ENCODE measurements around the gene CD101. TPM values are rescaled to one million over a fixed set of nuclear protein-coding genes. Genes with fewer than 3 reads are reported as not detected.

Gene CD101
- total RNA-seq, 1 donor from 2014 or later = 0.13 TPM

Other genes starting within 250 kb of the CD101 start
- not detected in 2 replicates for gene CD2, start 247.3 kb upstream of the CD101 start, total RNA-seq
- gene PTGFRN, start 91.8 kb upstream of the CD101 start, total RNA-seq = 59.4 and 68.5 TPM in 2 replicates
- 15.2 and 29.1 TPM in 2 replicates for gene TTF2, start 58.6 kb downstream of the CD101 start, total RNA-seq
- 1.1 and 2.0 TPM in 2 replicates for gene TRIM45, start 120.0 kb downstream of the CD101 start, total RNA-seq
- not detected in 2 replicates for gene VTCN1, start 209.2 kb downstream of the CD101 start, total RNA-seq